H9 (cell line): ENCODE results near the gene IL20RA. TPM values are rescaled to one million over a fixed set of nuclear protein-coding genes. Genes with fewer than 3 reads are reported as not detected.
A peak's percentile ranks its signal among the peaks of the same experiment; 100 is the strongest.

Source experiments
- DNase-seq: peaks from one replicate; pipeline ENCODE4 v3.0.0-alpha.2; 2017
- H2AFZ ChIP-seq: one replicate; pipeline ENCODE4 v1.6.1; 2013; ENCODE audit warnings: mild to moderate bottlenecking, low read length, control low read depth, moderate library complexity
- H2AK5ac ChIP-seq: 2 replicates; pipeline ENCODE4 v1.6.1; 2013; ENCODE audit warnings: low read length, control low read depth, mixed read lengths; ENCODE audit not compliant: insufficient read length
- H2BK120ac ChIP-seq: one replicate; pipeline ENCODE4 v1.6.1; 2013; ENCODE audit warnings: low read depth, mild to moderate bottlenecking, low read length, control low read depth, inconsistent platforms; ENCODE audit not compliant: poor library complexity, severe bottlenecking
- H2BK12ac ChIP-seq: 2 replicates; pipeline ENCODE4 v1.6.1; 2013; ENCODE audit warnings: low read length, control low read depth, mixed read lengths, low read depth; ENCODE audit not compliant: insufficient read length
- H2BK15ac ChIP-seq: 2 replicates; pipeline ENCODE4 v1.6.1; 2013; ENCODE audit warnings: low read depth, low read length, control low read depth
- H2BK20ac ChIP-seq: one replicate; pipeline ENCODE4 v1.6.1; 2013; ENCODE audit warnings: low read depth, mild to moderate bottlenecking, low read length, control low read depth, inconsistent platforms; ENCODE audit not compliant: poor library complexity, severe bottlenecking
- H2BK5ac ChIP-seq: 2 replicates; pipeline ENCODE4 v1.6.1; 2013; ENCODE audit warnings: low read length, control low read depth, mixed read lengths; ENCODE audit not compliant: insufficient read length
- H3K14ac ChIP-seq: 2 replicates; pipeline ENCODE4 v1.6.1; 2013; ENCODE audit warnings: low read length, control low read depth; ENCODE audit not compliant: insufficient read depth
- H3K18ac ChIP-seq: 2 replicates; pipeline ENCODE4 v1.6.1; 2013; ENCODE audit warnings: low read depth, mild to moderate bottlenecking, mixed read lengths, low read length, control low read depth; ENCODE audit not compliant: insufficient read length
- H3K23ac ChIP-seq: 2 replicates; pipeline ENCODE4 v1.6.1; 2013; ENCODE audit warnings: low read length, control low read depth, mixed read lengths, low read depth; ENCODE audit not compliant: insufficient read length
- H3K23me2 ChIP-seq: 2 replicates; pipeline ENCODE4 v1.6.1; 2013; ENCODE audit warnings: low read depth, mild to moderate bottlenecking, mixed read lengths, low read length, control low read depth; ENCODE audit not compliant: insufficient read length, poor library complexity, severe bottlenecking
- H3K27ac ChIP-seq: 2 replicates; pipeline ENCODE4 v1.5.1; 2013; ENCODE audit warnings: low read length, control low read depth, mixed read lengths, low read depth; ENCODE audit not compliant: insufficient read length
- H3K27me3 ChIP-seq: 2 replicates; pipeline ENCODE4 v1.6.1; 2013; ENCODE audit warnings: low read length, control low read depth, inconsistent platforms; ENCODE audit not compliant: insufficient read depth
- H3K4ac ChIP-seq: 2 replicates; pipeline ENCODE4 v1.6.1; 2013; ENCODE audit warnings: low read depth, mild to moderate bottlenecking, control low read depth, inconsistent platforms, low read length, moderate library complexity
- H3K4me1 ChIP-seq: 2 replicates; pipeline ENCODE4 v1.6.1; 2013; ENCODE audit warnings: low read length, control low read depth, inconsistent platforms; ENCODE audit not compliant: insufficient read depth
- H3K4me2 ChIP-seq: 2 replicates; pipeline ENCODE4 v1.6.1; 2013; ENCODE audit warnings: low read length, control low read depth, mixed read lengths; ENCODE audit not compliant: insufficient read length, insufficient read depth
- H3K56ac ChIP-seq: 2 replicates; pipeline ENCODE4 v1.6.1; 2013; ENCODE audit warnings: low read depth, mild to moderate bottlenecking, mixed read lengths, low read length, control low read depth; ENCODE audit not compliant: insufficient read length
- H3K79me1 ChIP-seq: 2 replicates; pipeline ENCODE4 v1.6.1; 2013; ENCODE audit warnings: low read depth, mild to moderate bottlenecking, moderate library complexity, low read length, control low read depth, inconsistent platforms; ENCODE audit not compliant: insufficient read depth, poor library complexity, severe bottlenecking
- H3K79me2 ChIP-seq: 2 replicates; pipeline ENCODE4 v1.6.1; 2013; ENCODE audit warnings: low read length, control low read depth, inconsistent platforms; ENCODE audit not compliant: insufficient read depth
- H3K9ac ChIP-seq: 2 replicates; pipeline ENCODE4 v1.6.1; 2013; ENCODE audit warnings: low read length, control low read depth, mixed read lengths; ENCODE audit not compliant: insufficient read length; ENCODE audit errors: extremely low read depth
- H3K9me3 ChIP-seq: one replicate; pipeline ENCODE4 v1.6.1; 2013; ENCODE audit warnings: low read depth, low read length, inconsistent platforms; ENCODE audit not compliant: control insufficient read depth
- H3T11ph ChIP-seq: one replicate; pipeline ENCODE4 v1.6.1; 2013; ENCODE audit warnings: mild to moderate bottlenecking, low read length, control low read depth, inconsistent platforms
- H4K20me1 ChIP-seq: one replicate; pipeline ENCODE4 v1.6.1; 2013; ENCODE audit not compliant: control insufficient read depth, insufficient read length, insufficient read depth
- H4K5ac ChIP-seq: 2 replicates; pipeline ENCODE4 v1.6.1; 2013; ENCODE audit warnings: low read depth, mild to moderate bottlenecking, mixed read lengths, low read length, control low read depth; ENCODE audit not compliant: insufficient read length
- H4K8ac ChIP-seq: replicated peaks from 2 replicates; pipeline ENCODE4 v1.6.1; 2013; ENCODE audit warnings: low read length, control low read depth, mixed read lengths, low read depth; ENCODE audit not compliant: insufficient read length
- H4K91ac ChIP-seq: 2 replicates; pipeline ENCODE4 v1.6.1; 2013; ENCODE audit warnings: low read depth, mild to moderate bottlenecking, moderate library complexity, mixed read lengths, low read length, control low read depth; ENCODE audit not compliant: insufficient read length
- H3K27ac Mint-ChIP-seq, 3 experiments: 2 replicates in 2 of 3; 3 replicates in 1 of 3; pipeline ENCODE4 v1.8.0; 2020 to 2021; ENCODE audit warnings: mixed read lengths in 3 of 3, mild to moderate bottlenecking in 1 of 3, moderate library complexity in 1 of 3
- H3K27me3 Mint-ChIP-seq: 2 replicates; pipeline ENCODE4 v1.8.0; 2021; ENCODE audit warnings: low read depth, mild to moderate bottlenecking, moderate library complexity, mixed read lengths
- H3K36me3 Mint-ChIP-seq, 3 experiments: 2 replicates in 2 of 3; 3 replicates in 1 of 3; pipeline ENCODE4 v1.8.0; 2020 to 2021; ENCODE audit warnings: low read depth in 3 of 3, mixed read lengths in 3 of 3; ENCODE audit not compliant: insufficient read depth in 1 of 3
- H3K4me1 Mint-ChIP-seq, 2 experiments: 2 replicates each; pipeline ENCODE4 v1.8.0; 2020; ENCODE audit warnings: mixed read lengths in 2 of 2
- H3K4me3 Mint-ChIP-seq, 2 experiments: 2 replicates in 1 of 2; 3 replicates in 1 of 2; pipeline ENCODE4 v1.8.0; 2020 to 2021; ENCODE audit warnings: mild to moderate bottlenecking in 2 of 2, mixed read lengths in 2 of 2, moderate library complexity in 1 of 2
- H3K9me3 Mint-ChIP-seq, 2 experiments: 2 replicates in 1 of 2; 3 replicates in 1 of 2; pipeline ENCODE4 v1.8.0; 2020; ENCODE audit warnings: mild to moderate bottlenecking in 2 of 2, mixed read lengths in 2 of 2, moderate library complexity in 1 of 2
- CTCF ChIP-seq: fragments of 200-600 bp; sonication (generic); conservative IDR thresholded peaks from 3 replicates; pipeline ENCODE4 v1.8.0; 2021; ENCODE audit warnings: antibody characterized with exemption, mild to moderate bottlenecking
- WGBS: extraction: QIAGEN DNeasy Blood & Tissue Kit; methylation state at CpG from one replicate; pipeline ENCODE4 v1.1.7; 2013; ENCODE audit warnings: missing lambda C conversion rate, low lambda C conversion rate, mixed read lengths; ENCODE audit not compliant: insufficient read length; ENCODE audit errors: extremely low coverage; 5-methylcytosine and 5-hydroxymethylcytosine counted together
- total RNA-seq: library from RNA; stranded (reverse); gene quantifications from 2 replicates; pipeline ENCODE4 v1.2.1, GENCODE V29; 2021

The IL20RA gene
- total RNA-seq, 1 experiment from 2014 or later, result 0.74 TPM

- no peak overlapping the region for H4K8ac ChIP-seq
- no peak overlapping the region for H2AFZ ChIP-seq
- no peak overlapping the region for H3K23ac ChIP-seq
- H3K9ac ChIP-seq, result no peak overlapping the region
- H4K20me1 ChIP-seq, result no peaks in the 10 kb centered on the region
- H3K18ac ChIP-seq, result no peak overlapping the region
- no peak overlapping the region for H2BK120ac ChIP-seq
- no peaks in the 10 kb centered on the region; the same call in 1 of the 2 replicates for H3K27me3 Mint-ChIP-seq
- H3K4me3 Mint-ChIP-seq, result no peak overlapping the region
- H4K5ac ChIP-seq, result no peak overlapping the region
- H3K4me1 ChIP-seq, result peaks cover 3% of the 10 kb centered on the region
- H3K79me1 ChIP-seq, result no peaks in the 10 kb centered on the region
- H3K9me3 Mint-ChIP-seq, result no peaks in the 10 kb centered on the region
- H3K79me2 ChIP-seq, result no peaks in the 10 kb centered on the region
- H3K27ac ChIP-seq, result no peak overlapping the region
- no peak overlapping the region for H4K91ac ChIP-seq
- H3K4me1 Mint-ChIP-seq, result peaks cover 0 to 8% of the 10 kb centered on the region in 2 experiments; a peak in 2 of 4 replicates
- H3K4me2 ChIP-seq, result no peak overlapping the region
- H3K36me3 Mint-ChIP-seq, result peaks cover 0 to 3% (median 0%) of the 10 kb centered on the region in 3 experiments; a peak in 2 of 7 replicates
- DNase-seq, result peak; percentile 84
- no peak overlapping the region for H2AK5ac ChIP-seq
- peak; percentile 78 for TF ChIP-seq CTCF
- no peak overlapping the region for H2BK5ac ChIP-seq
- no peak overlapping the region; a peak in 1 of 7 replicates for H3K27ac Mint-ChIP-seq
- no peak overlapping the region for H2BK12ac ChIP-seq
- no peak overlapping the region for H3T11ph ChIP-seq
- H3K4ac ChIP-seq, result no peak overlapping the region
- no peaks in the 10 kb centered on the region for H3K27me3 ChIP-seq
- no peak overlapping the region for H3K14ac ChIP-seq
- H3K23me2 ChIP-seq, result no peaks in the 10 kb centered on the region
- no peak overlapping the region for H3K56ac ChIP-seq
- no peaks in the 10 kb centered on the region for H3K9me3 ChIP-seq
- no peak overlapping the region for H2BK20ac ChIP-seq
- H2BK15ac ChIP-seq, result no peak overlapping the region
- WGBS, result no CpG with 5 or more reads among the region's 19 CpGs
Measured at GRCh38 chr6:136967876-136968752, 76.7 kb downstream of the IL20RA start.
